Heart left ventricle (tissue), 16 donors: Measurements from ENCODE around the gene SH3BGRL. TPM values are rescaled to one million over a fixed set of nuclear protein-coding genes. Genes with fewer than 3 reads are reported as not detected.
A peak's percentile ranks its signal among the peaks of the same experiment; 100 is the strongest.

Experiments used
- ATAC-seq, 4 donors: fragments of 200-7000 bp; cut with Tn5 transposase; one replicate each; pipeline ENCODE4 v1.9.1; 2020 to 2022; ENCODE audit warnings: moderate library complexity in 4 of 4, mild to moderate bottlenecking in 3 of 4, moderate number of reproducible peaks in 1 of 4
- DNase-seq, 5 donors: peaks; one replicate each; pipeline ENCODE4 v3.0.0-alpha.2; 2020
- H3K27ac ChIP-seq, 12 donors: fragments of 200-600 bp; sonication (generic) in 4 of 12; one replicate each; pipeline versions ENCODE4 v1.5.0 to v1.8.0; 2016 to 2022; ENCODE audit warnings: mild to moderate bottlenecking in 2 of 12
- H3K27me3 ChIP-seq, 9 donors: fragments of 200-600 bp; sonication (generic) in 2 of 9; one replicate each; pipeline versions ENCODE4 v1.5.1 to v1.8.0; 2016 to 2022; ENCODE audit warnings: mild to moderate bottlenecking in 3 of 9
- H3K36me3 ChIP-seq, 9 donors: fragments of 200-600 bp; sonication (generic) in 2 of 9; one replicate each; pipeline versions ENCODE4 v1.5.0 to v1.8.0; 2018 to 2022; ENCODE audit warnings: mild to moderate bottlenecking in 2 of 9
- H3K4me1 ChIP-seq, 12 donors: fragments of 200-600 bp; sonication (generic) in 4 of 12; one replicate each; pipeline versions ENCODE4 v1.5.0 to v1.8.0; 2016 to 2022; ENCODE audit warnings: mild to moderate bottlenecking in 3 of 12
- H3K4me3 ChIP-seq, 12 donors: fragments of 200-600 bp; sonication (generic) in 4 of 12; one replicate each; pipeline versions ENCODE4 v1.5.0 to v1.8.0; 2017 to 2022; ENCODE audit warnings: mild to moderate bottlenecking in 9 of 12, moderate library complexity in 4 of 12
- H3K9me3 ChIP-seq, 12 donors: fragments of 200-600 bp; sonication (generic) in 4 of 12; one replicate each; pipeline versions ENCODE4 v1.5.0 to v1.8.0; 2016 to 2022; ENCODE audit warnings: mild to moderate bottlenecking in 1 of 12
- CTCF ChIP-seq, 12 donors: fragments of 200-600 bp; sonication (generic) in 4 of 12; IDR thresholded peaks; one replicate each; pipeline versions ENCODE4 v1.5.0 to v1.8.0; 2018 to 2022; ENCODE audit warnings: antibody characterized with exemption in 12 of 12, mild to moderate bottlenecking in 5 of 12
- POLR2A ChIP-seq, 2 donors: fragments of 450-650 bp; IDR thresholded peaks; one replicate each; pipeline ENCODE4 v1.6.1; 2017; ENCODE audit warnings: antibody characterized with exemption in 2 of 2, mild to moderate bottlenecking in 2 of 2, moderate library complexity in 2 of 2
- WGBS, 4 donors: extraction: QIAGEN DNeasy Blood & Tissue Kit in 2 of 4; methylation state at CpG; one replicate each; pipeline versions ENCODE4 v1.1.5 to v1.1.7; 2013 to 2018; 5-methylcytosine and 5-hydroxymethylcytosine counted together
- intact Hi-C, 10 donors: fragments of 100-400 bp; cut with DNase I; formaldehyde crosslinking; loops; one replicate each; pipeline versions ENCODE4 v1.11.1 to v1.14.2; 2022
- polyA plus RNA-seq, 2 donors: library from polyadenylated mRNA; stranded (reverse); fragments of 200-250 nt; gene quantifications; one replicate each; pipeline ENCODE4 v1.2.3, GENCODE V29; 2013
- total RNA-seq, 9 donors: library from RNA; depleted of rRNA in 2 of 9; stranded (reverse); fragments of >200 nt in 2 of 9; fragmentation: NEBNext Ultra II Directional in 3 of 9; extraction: Animal tissue kit (Norgen Biotek cat#: 25700) in 3 of 9; gene quantifications; one replicate each; pipeline versions ENCODE4 v1.1.0 to v1.2.4, GENCODE V29; 2016 to 2023
- donor health status: ischemic (EF 13 %, LVEDD 7.1; RV severe dilation, severe dysfunction).
- donor health status: healthy with polysubstance abuse.
- donor health status: DM: no; HTN: yes; CAD: no.
- donor health status: DM: no; HTN: no; CAD: no.
- donor health status: ischemic (EF 25% LVEDD 6.9; RV normal size, moderate dysfunction).
- donor health status: ischemic (EF 25% LVEDD 5.7; RV mildly dilated, moderate dysfunction).
- donor health status: healthy.
- donor health status: DM: yes; HTN: yes; CAD: no.
- donor health status: ischemic (EF 35%, LVEDD 5.7; RV mildly dilated, moderate dysfunction).
- donor health status: nonischemic (EF 11% LVEDD 7.7; RV severe dilation, severe dysfunction).
- donor health status: DM: yes; HTN: yes; CAD: no.
- donor health status: PGD.
- donor health status: ischemic (EF 29% LVEDD 5.4; RV normal size, mild dysfunction).
- donor health status: nonischemic (EF 23%, LVEDD 6.1; RV moderate dilation, normal function).

The SH3BGRL gene
- total and polyA plus RNA-seq, 11 donors, result 16.4 to 96.1 (median 24.4) TPM

DNA sequence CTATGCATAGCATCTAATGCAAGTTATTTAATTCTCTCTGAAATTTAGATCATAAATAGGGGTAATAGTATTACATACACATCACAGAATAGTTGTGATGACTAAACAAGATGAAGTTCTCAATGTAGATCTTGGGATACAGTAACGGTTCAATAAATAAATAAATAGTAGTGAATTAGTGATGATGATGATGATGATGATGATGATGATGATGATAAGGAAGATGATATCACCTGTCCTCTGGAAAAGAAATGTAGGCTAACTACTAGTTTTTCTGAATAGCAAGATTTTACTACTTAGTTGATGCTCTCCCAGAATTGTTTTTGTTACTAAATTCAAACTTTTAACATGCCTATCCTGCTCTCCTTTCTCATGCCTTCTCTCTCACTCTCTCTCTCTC is 30.3 kb downstream of the SH3BGRL start:
- DNase-seq, result no peak
- no peak overlapping the region for H3K27ac ChIP-seq
- H3K9me3 ChIP-seq, result no peaks in the 10 kb centered on the region
- 81 to 97% (median 92%) methylated on average over 1 of the region's 1 CpG for WGBS, 4 donors
- no peaks in the 10 kb centered on the region for H3K36me3 ChIP-seq
- no peak for ATAC-seq
- no peaks in the 10 kb centered on the region for H3K27me3 ChIP-seq
- no peak overlapping the region for H3K4me3 ChIP-seq
- TF ChIP-seq POLR2A (IDR thresholded peaks at IDR 0.05) (no peak), CTCF (IDR thresholded peaks at IDR 0.05) (no peak)
- no peaks in the 10 kb centered on the region for H3K4me1 ChIP-seq
- intact Hi-C loops, result no loop called here

DNA sequence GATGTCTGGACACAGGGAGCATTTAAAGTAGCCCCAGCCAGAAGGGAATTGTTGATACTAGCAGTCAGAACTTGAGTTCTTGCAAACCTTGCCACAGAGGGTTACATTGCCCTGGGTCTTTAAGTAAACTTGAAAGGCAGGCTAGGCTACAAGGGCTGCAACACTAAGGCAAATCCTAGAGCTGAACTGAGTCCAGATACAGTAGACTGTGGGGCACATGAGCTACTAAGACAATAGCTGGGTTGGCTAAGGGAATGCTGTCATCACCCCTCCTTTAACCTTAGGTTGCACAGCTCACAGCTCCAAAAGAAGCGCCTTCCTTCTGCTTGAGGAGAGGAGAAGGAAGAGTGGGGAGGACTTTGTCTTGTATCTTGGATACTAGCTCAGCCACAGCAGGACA is 35.6 kb downstream of the SH3BGRL start:
- H3K9me3 ChIP-seq, result peaks cover 0 to 9% (median 0%) of the 10 kb centered on the region in 12 donors
- no peak overlapping the region for H3K27ac ChIP-seq
- no peaks in the 10 kb centered on the region for H3K4me1 ChIP-seq
- peaks cover 0 to 6% (median 0%) of the 10 kb centered on the region in 9 donors for H3K36me3 ChIP-seq
- no peak for DNase-seq
- no peak overlapping the region for H3K4me3 ChIP-seq
- WGBS, 4 donors, result 82 to 100% (median 94%) methylated on average over 1 of the region's 1 CpG; no CpG with 5 or more reads in 1 of the 4 donors
- intact Hi-C loops, result no loop called here
- ATAC-seq, result no peak
- H3K27me3 ChIP-seq, result no peaks in the 10 kb centered on the region
- TF ChIP-seq POLR2A (IDR thresholded peaks at IDR 0.05) (no peak), CTCF (IDR thresholded peaks at IDR 0.05) (no peak)

DNA sequence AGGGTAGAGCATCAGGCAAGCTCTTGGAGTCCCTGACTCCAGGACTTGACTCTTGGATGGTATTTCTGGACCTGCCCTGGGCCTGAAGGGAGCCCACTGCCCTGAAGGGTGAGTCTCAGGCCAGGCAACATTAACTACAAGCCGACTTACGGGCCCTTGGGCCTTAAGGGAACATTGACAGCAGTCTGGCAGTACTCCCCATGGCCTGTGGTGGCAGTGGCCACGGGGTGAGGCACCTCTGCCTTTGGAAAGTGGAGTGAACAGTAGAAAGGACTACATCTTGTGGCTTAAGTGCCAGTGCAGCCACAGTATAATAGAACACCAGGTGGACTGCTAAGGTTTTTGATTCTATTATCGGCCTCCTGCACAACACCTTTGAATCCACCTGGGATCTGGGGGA is 36.3 kb downstream of the SH3BGRL start:
- H3K4me3 ChIP-seq, result no peak overlapping the region
- no peak for DNase-seq
- ATAC-seq, result no peak
- H3K4me1 ChIP-seq, result no peaks in the 10 kb centered on the region
- intact Hi-C loops, result no loop called here
- TF ChIP-seq CTCF (IDR thresholded peaks at IDR 0.05), result no peak
- TF ChIP-seq POLR2A (IDR thresholded peaks at IDR 0.05), result no peak
- H3K27ac ChIP-seq, result peak overlapping the region in 1 of 12 donors; percentile 3
- peaks cover 0 to 9% (median 0%) of the 10 kb centered on the region in 12 donors for H3K9me3 ChIP-seq
- H3K36me3 ChIP-seq, result peaks cover 0 to 6% (median 0%) of the 10 kb centered on the region in 9 donors
- H3K27me3 ChIP-seq, result no peaks in the 10 kb centered on the region
- 67 to 97% (median 90%) methylated on average over 4 of the region's 4 CpGs for WGBS, 4 donors

DNA sequence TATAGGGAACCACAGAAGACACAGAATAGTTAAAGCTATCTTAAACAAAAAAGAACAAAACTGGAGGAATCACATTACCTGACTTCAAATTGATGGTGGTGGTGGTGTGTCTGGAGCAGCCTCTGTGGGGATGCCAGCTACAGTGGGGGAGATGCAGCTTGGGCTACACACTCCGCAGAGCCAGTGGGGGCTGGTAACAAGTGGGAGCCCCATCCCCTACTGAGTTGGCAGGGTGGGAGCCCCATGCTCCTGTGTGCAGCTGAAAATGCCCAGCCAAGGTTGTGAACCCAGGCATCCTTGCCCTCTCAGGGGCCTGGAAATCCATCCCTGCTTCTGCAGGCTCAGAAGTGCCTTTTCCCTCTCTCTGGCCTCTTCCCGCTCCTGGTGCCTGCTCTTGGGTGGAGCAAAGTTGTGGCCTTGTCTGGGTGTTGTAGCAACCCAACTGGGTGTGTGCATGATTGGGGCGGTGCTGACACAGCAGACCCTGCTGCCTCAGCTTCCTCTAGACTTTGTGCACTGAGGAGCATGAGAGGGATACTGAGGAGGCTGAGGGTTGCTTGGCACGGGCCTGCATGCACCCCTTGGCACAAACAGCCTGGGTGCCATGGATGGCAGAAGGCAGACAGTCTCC is 38.9 kb downstream of the SH3BGRL start:
- no peaks in the 10 kb centered on the region for H3K4me1 ChIP-seq
- H3K36me3 ChIP-seq, result peaks cover 0 to 6% (median 0%) of the 10 kb centered on the region in 9 donors
- no peak overlapping the region for H3K4me3 ChIP-seq
- DNase-seq, result no peak
- peaks cover 0 to 9% (median 0%) of the 10 kb centered on the region in 12 donors for H3K9me3 ChIP-seq
- TF ChIP-seq POLR2A (IDR thresholded peaks at IDR 0.05), result no peak
- TF ChIP-seq CTCF (IDR thresholded peaks at IDR 0.05), result no peak
- H3K27me3 ChIP-seq, result no peaks in the 10 kb centered on the region
- no peak for ATAC-seq
- H3K27ac ChIP-seq, result no peak overlapping the region
- 62 to 98% (median 90%) methylated on average over 2 to 4 of the region's 4 CpGs for WGBS, 4 donors
- intact Hi-C loops, result no loop called here
